ENCODE data around the gene MAP3K3.

Gene MAP3K3

GRCh38 chr17:63621684-63622573, at the start of gene MAP3K3:
Gene MAP3K3 (plus strand): TSS chr17:63622417. CDS start chr17:63622760, 343 bp downstream.
- H3K27ac ChIP-seq (ENCODE audit: low read depth, low read length): peak within 1 kb of the TSS; percentile 73
- no peaks in the 10 kb centered on the region for H3K27me3 ChIP-seq (ENCODE audit: control insufficient read depth in 5 of 5, insufficient read depth in 4 of 5, low read length in 5 of 5)
- peak within 1 kb of the TSS in 4 of 5 donors; percentile 76 to 80 (median 78) for H3K9ac ChIP-seq (ENCODE audit: low read length in 5 of 5)
- no peaks in the 10 kb centered on the region for H3K36me3 ChIP-seq (ENCODE audit: control insufficient read depth in 5 of 5, insufficient read depth in 5 of 5, low read length in 5 of 5)
- no peaks in the 10 kb centered on the region for H3K9me3 ChIP-seq (ENCODE audit: control insufficient read depth in 5 of 5, low read length in 5 of 5)
- H3K4me1 ChIP-seq (ENCODE audit: control insufficient read depth in 5 of 5, insufficient read depth in 5 of 5, low read length in 5 of 5): peaks cover 5 to 40% (median 37%) of the 10 kb centered on the region in 5 donors
- H3K4me3 ChIP-seq (ENCODE audit: low read depth in 1 of 5, low read length in 5 of 5): peak within 1 kb of the TSS; percentile 64 to 87 (median 76)

GRCh38 chr17:63573634-63574033, 48.6 kb upstream of the MAP3K3 start:
- no peak overlapping the region for H3K4me3 ChIP-seq (ENCODE audit: low read depth in 1 of 5, low read length in 5 of 5)

DNA sequence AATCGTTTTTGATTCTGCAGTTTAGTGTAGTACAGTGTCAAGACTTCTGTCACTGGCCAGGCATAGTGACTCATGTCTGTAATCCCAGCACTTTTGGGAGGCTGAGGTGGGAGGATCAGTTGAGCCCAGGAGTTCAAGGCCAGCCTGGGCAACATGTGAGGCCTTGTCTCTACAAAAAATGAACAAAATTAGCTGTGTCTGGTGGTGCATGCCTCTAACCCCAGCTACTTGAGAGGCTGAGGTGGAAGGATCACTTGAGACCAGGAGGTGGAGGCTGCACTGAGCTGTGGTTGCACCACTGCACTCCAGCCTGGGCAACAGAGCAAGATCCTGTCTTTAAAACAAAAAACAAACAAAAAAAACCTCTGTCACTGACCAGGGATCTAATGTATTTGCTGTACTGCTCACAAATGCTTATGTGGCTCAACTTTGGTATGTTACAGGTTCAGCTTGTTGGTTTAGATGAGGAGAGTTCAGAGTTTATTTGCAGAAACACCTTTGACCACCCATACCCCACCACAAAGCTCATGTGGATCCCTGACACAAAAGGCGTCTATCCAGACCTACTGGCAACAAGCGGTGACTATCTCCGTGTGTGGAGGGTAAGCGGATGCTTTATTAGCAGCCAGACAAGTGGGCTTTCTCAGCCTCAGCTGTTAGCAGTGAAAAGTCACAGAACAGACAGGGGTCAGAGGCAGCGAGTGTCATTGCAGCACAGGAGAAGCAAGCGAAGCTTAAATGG, 44.0 kb upstream of the MAP3K3 start:
- H3K9ac ChIP-seq (ENCODE audit: low read length in 5 of 5): no peak overlapping the region
- H3K27me3 ChIP-seq (ENCODE audit: control insufficient read depth in 5 of 5, insufficient read depth in 4 of 5, low read length in 5 of 5): no peaks in the 10 kb centered on the region
- peaks cover 0 to 17% (median 0%) of the 10 kb centered on the region in 5 donors for H3K4me1 ChIP-seq (ENCODE audit: control insufficient read depth in 5 of 5, insufficient read depth in 5 of 5, low read length in 5 of 5)
- H3K4me3 ChIP-seq (ENCODE audit: low read depth in 1 of 5, low read length in 5 of 5): no peak overlapping the region
- no peaks in the 10 kb centered on the region for H3K9me3 ChIP-seq (ENCODE audit: control insufficient read depth in 5 of 5, low read length in 5 of 5)
- H3K36me3 ChIP-seq (ENCODE audit: control insufficient read depth in 5 of 5, insufficient read depth in 5 of 5, low read length in 5 of 5): peaks cover 13 to 43% (median 29%) of the 10 kb centered on the region in 5 donors
- no peak overlapping the region for H3K27ac ChIP-seq (ENCODE audit: low read depth, low read length)

More at GRCh38 chr17:63573634-63574033, 48.6 kb upstream of the MAP3K3 start:
- H3K27ac ChIP-seq (ENCODE audit: low read depth, low read length): no peak overlapping the region
- H3K9me3 ChIP-seq (ENCODE audit: control insufficient read depth in 5 of 5, low read length in 5 of 5): no peaks in the 10 kb centered on the region
- no peaks in the 10 kb centered on the region for H3K4me1 ChIP-seq (ENCODE audit: control insufficient read depth in 5 of 5, insufficient read depth in 5 of 5, low read length in 5 of 5)
- H3K36me3 ChIP-seq (ENCODE audit: control insufficient read depth in 5 of 5, insufficient read depth in 5 of 5, low read length in 5 of 5): peaks cover 0 to 5% (median 0%) of the 10 kb centered on the region in 5 donors
- no peaks in the 10 kb centered on the region for H3K27me3 ChIP-seq (ENCODE audit: control insufficient read depth in 5 of 5, insufficient read depth in 4 of 5, low read length in 5 of 5)
- no peak overlapping the region for H3K9ac ChIP-seq (ENCODE audit: low read length in 5 of 5)

- Histone ChIP-seq H3K27me3 (ENCODE audit: control insufficient read depth in 5 of 5, insufficient read depth in 4 of 5, low read length in 5 of 5) (no peaks in the 10 kb centered on the region), H3K36me3 (ENCODE audit: control insufficient read depth in 5 of 5, insufficient read depth in 5 of 5, low read length in 5 of 5) (peaks cover 13 to 48% (median 35%) of the 10 kb centered on the region in 5 donors), H3K9me3 (ENCODE audit: control insufficient read depth in 5 of 5, low read length in 5 of 5) (no peaks in the 10 kb centered on the region), H3K27ac (ENCODE audit: low read depth, low read length) (no peak overlapping the region), H3K4me3 (ENCODE audit: low read depth in 1 of 5, low read length in 5 of 5) (no peak overlapping the region), H3K9ac (ENCODE audit: low read length in 5 of 5) (no peak overlapping the region), H3K4me1 (ENCODE audit: control insufficient read depth in 5 of 5, insufficient read depth in 5 of 5, low read length in 5 of 5) (peaks cover 0 to 17% (median 0%) of the 10 kb centered on the region in 5 donors)
Observed at GRCh38 chr17:63578769-63579111, 43.5 kb upstream of the MAP3K3 start.

GRCh38 chr17:63579633-63580032, 42.6 kb upstream of the MAP3K3 start:
- peaks cover 0 to 17% (median 0%) of the 10 kb centered on the region in 5 donors for H3K4me1 ChIP-seq (ENCODE audit: control insufficient read depth in 5 of 5, insufficient read depth in 5 of 5, low read length in 5 of 5)
- no peak overlapping the region for H3K4me3 ChIP-seq (ENCODE audit: low read depth in 1 of 5, low read length in 5 of 5)
- H3K9ac ChIP-seq (ENCODE audit: low read length in 5 of 5): no peak overlapping the region
- no peaks in the 10 kb centered on the region for H3K27me3 ChIP-seq (ENCODE audit: control insufficient read depth in 5 of 5, insufficient read depth in 4 of 5, low read length in 5 of 5)
- no peak overlapping the region for H3K27ac ChIP-seq (ENCODE audit: low read depth, low read length)
- no peaks in the 10 kb centered on the region for H3K9me3 ChIP-seq (ENCODE audit: control insufficient read depth in 5 of 5, low read length in 5 of 5)
- H3K36me3 ChIP-seq (ENCODE audit: control insufficient read depth in 5 of 5, insufficient read depth in 5 of 5, low read length in 5 of 5): peaks cover 13 to 57% (median 39%) of the 10 kb centered on the region in 5 donors

DNA sequence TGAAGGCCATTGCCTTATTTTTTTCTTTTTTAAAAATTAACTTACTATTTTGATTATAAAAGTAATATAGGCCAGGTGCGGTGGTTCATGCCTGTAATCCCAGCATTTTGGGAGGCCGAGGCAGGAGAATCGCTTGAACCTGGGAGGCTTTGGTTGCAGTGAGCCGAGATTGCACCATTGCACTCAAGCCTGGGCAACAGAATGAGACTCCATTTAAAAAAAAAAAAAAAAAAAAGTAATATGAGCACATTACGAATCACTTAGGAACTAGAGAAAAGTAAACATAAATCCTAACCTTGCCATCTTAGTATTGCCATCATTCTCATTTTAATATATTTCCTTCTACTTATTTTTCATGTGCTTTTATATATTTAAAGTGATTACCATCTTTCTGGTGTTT, 34.4 kb upstream of the MAP3K3 start:
- Histone ChIP-seq H3K27ac (ENCODE audit: low read depth, low read length) (no peak overlapping the region), H3K9ac (ENCODE audit: low read length in 5 of 5) (no peak overlapping the region), H3K4me3 (ENCODE audit: low read depth in 1 of 5, low read length in 5 of 5) (no peak overlapping the region), H3K27me3 (ENCODE audit: control insufficient read depth in 5 of 5, insufficient read depth in 4 of 5, low read length in 5 of 5) (no peaks in the 10 kb centered on the region), H3K36me3 (ENCODE audit: control insufficient read depth in 5 of 5, insufficient read depth in 5 of 5, low read length in 5 of 5) (peaks cover 12 to 90% (median 78%) of the 10 kb centered on the region in 5 donors), H3K9me3 (ENCODE audit: control insufficient read depth in 5 of 5, low read length in 5 of 5) (no peaks in the 10 kb centered on the region), H3K4me1 (ENCODE audit: control insufficient read depth in 5 of 5, insufficient read depth in 5 of 5, low read length in 5 of 5) (no peaks in the 10 kb centered on the region)

DNA sequence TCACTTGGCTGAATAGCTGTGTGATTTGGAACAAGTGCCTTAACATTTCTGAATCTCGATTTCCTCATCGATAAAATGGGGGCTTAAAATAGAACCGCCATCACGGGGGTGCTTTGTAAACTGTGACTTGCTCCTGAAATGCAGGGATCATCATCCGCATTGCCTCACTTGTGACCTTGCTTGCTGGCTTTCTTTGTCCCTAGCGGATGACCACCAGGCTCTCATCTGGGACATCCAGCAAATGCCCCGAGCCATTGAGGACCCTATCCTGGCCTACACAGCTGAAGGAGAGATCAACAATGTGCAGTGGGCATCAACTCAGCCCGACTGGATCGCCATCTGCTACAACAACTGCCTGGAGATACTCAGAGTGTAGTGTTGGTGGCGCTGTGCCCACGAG, 33.4 kb upstream of the MAP3K3 start:
- Histone ChIP-seq H3K36me3 (ENCODE audit: control insufficient read depth in 5 of 5, insufficient read depth in 5 of 5, low read length in 5 of 5) (peaks cover 8 to 89% (median 74%) of the 10 kb centered on the region in 5 donors), H3K9me3 (ENCODE audit: control insufficient read depth in 5 of 5, low read length in 5 of 5) (no peaks in the 10 kb centered on the region), H3K4me3 (ENCODE audit: low read depth in 1 of 5, low read length in 5 of 5) (no peak overlapping the region), H3K27me3 (ENCODE audit: control insufficient read depth in 5 of 5, insufficient read depth in 4 of 5, low read length in 5 of 5) (no peaks in the 10 kb centered on the region), H3K27ac (ENCODE audit: low read depth, low read length) (no peak overlapping the region), H3K9ac (ENCODE audit: low read length in 5 of 5) (no peak overlapping the region), H3K4me1 (ENCODE audit: control insufficient read depth in 5 of 5, insufficient read depth in 5 of 5, low read length in 5 of 5) (no peaks in the 10 kb centered on the region)

GRCh38 chr17:63589646-63590045, 32.6 kb upstream of the MAP3K3 start:
- Histone ChIP-seq H3K9me3 (ENCODE audit: control insufficient read depth in 5 of 5, low read length in 5 of 5) (no peaks in the 10 kb centered on the region), H3K4me1 (ENCODE audit: control insufficient read depth in 5 of 5, insufficient read depth in 5 of 5, low read length in 5 of 5) (no peaks in the 10 kb centered on the region), H3K27me3 (ENCODE audit: control insufficient read depth in 5 of 5, insufficient read depth in 4 of 5, low read length in 5 of 5) (no peaks in the 10 kb centered on the region), H3K36me3 (ENCODE audit: control insufficient read depth in 5 of 5, insufficient read depth in 5 of 5, low read length in 5 of 5) (peaks cover 8 to 86% (median 71%) of the 10 kb centered on the region in 5 donors), H3K9ac (ENCODE audit: low read length in 5 of 5) (no peak overlapping the region), H3K27ac (ENCODE audit: low read depth, low read length) (no peak overlapping the region), H3K4me3 (ENCODE audit: low read depth in 1 of 5, low read length in 5 of 5) (no peak overlapping the region)

- peaks cover 0 to 54% (median 46%) of the 10 kb centered on the region in 5 donors for H3K36me3 ChIP-seq (ENCODE audit: control insufficient read depth in 5 of 5, insufficient read depth in 5 of 5, low read length in 5 of 5)
- H3K9me3 ChIP-seq (ENCODE audit: control insufficient read depth in 5 of 5, low read length in 5 of 5): no peaks in the 10 kb centered on the region
Observed at GRCh38 chr17:63592797-63593196, 29.4 kb upstream of the MAP3K3 start.

DNA sequence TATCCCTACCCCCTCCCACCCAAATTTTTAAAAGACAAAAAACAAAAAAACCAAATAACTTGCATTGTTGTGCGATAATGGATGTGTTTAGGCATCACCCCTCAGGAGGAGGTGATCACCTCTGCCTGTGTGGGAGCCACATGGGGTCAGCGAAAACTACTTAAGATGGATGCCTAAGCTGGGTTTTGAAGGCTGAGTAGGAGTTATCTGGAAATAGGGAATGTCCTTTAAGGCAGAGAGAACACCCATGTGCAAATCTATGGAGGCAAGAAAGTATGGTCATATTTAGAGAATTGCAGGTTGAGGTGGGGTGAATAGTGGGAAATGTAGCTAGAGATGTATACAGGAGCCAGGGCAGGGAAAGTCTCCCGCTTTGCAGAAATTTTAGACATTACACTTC, 27.1 kb upstream of the MAP3K3 start:
- no peak overlapping the region for H3K4me3 ChIP-seq (ENCODE audit: low read depth in 1 of 5, low read length in 5 of 5)
- peaks cover under 1 to 4% (median 3%) of the 10 kb centered on the region in 5 donors for H3K4me1 ChIP-seq (ENCODE audit: control insufficient read depth in 5 of 5, insufficient read depth in 5 of 5, low read length in 5 of 5)
- no peaks in the 10 kb centered on the region for H3K9me3 ChIP-seq (ENCODE audit: control insufficient read depth in 5 of 5, low read length in 5 of 5)
- no peak overlapping the region for H3K27ac ChIP-seq (ENCODE audit: low read depth, low read length)
- peaks cover 0 to 34% (median 27%) of the 10 kb centered on the region in 5 donors for H3K36me3 ChIP-seq (ENCODE audit: control insufficient read depth in 5 of 5, insufficient read depth in 5 of 5, low read length in 5 of 5)
- no peaks in the 10 kb centered on the region for H3K27me3 ChIP-seq (ENCODE audit: control insufficient read depth in 5 of 5, insufficient read depth in 4 of 5, low read length in 5 of 5)
- no peak overlapping the region for H3K9ac ChIP-seq (ENCODE audit: low read length in 5 of 5)

More at GRCh38 chr17:63592797-63593196, 29.4 kb upstream of the MAP3K3 start:
- Histone ChIP-seq H3K9ac (ENCODE audit: low read length in 5 of 5) (no peak overlapping the region), H3K27me3 (ENCODE audit: control insufficient read depth in 5 of 5, insufficient read depth in 4 of 5, low read length in 5 of 5) (no peaks in the 10 kb centered on the region), H3K4me3 (ENCODE audit: low read depth in 1 of 5, low read length in 5 of 5) (no peak overlapping the region), H3K27ac (ENCODE audit: low read depth, low read length) (no peak overlapping the region), H3K4me1 (ENCODE audit: control insufficient read depth in 5 of 5, insufficient read depth in 5 of 5, low read length in 5 of 5) (no peaks in the 10 kb centered on the region)
